Liver (tissue), 9 donors: Measurements from ENCODE around the gene ASB8. TPM values are rescaled to one million over a fixed set of nuclear protein-coding genes. Genes with fewer than 3 reads are reported as not detected.

Source experiments
- DNase-seq: peaks from one replicate; pipeline ENCODE4 v3.0.0-alpha.2; 2017; ENCODE audit warnings: low spot score
- H3K27ac ChIP-seq, 2 donors: one replicate each; pipeline ENCODE4 v1.7.0; 2013; ENCODE audit warnings: inconsistent platforms in 2 of 2, low read length in 2 of 2, control low read depth in 1 of 2, low read depth in 1 of 2, mild to moderate bottlenecking in 1 of 2
- H3K27me3 ChIP-seq, 4 donors: one replicate each; pipeline versions ENCODE4 v1.6.1 to v1.7.0; 2013; ENCODE audit warnings: low read length in 3 of 4, inconsistent platforms in 1 of 4, mild to moderate bottlenecking in 1 of 4, moderate library complexity in 1 of 4; ENCODE audit not compliant: control insufficient read depth in 4 of 4, insufficient read depth in 4 of 4
- H3K36me3 ChIP-seq, 4 donors: one replicate each; pipeline versions ENCODE4 v1.6.1 to v1.7.0; 2013; ENCODE audit warnings: low read length in 3 of 4, mild to moderate bottlenecking in 3 of 4, low read depth in 1 of 4, moderate library complexity in 1 of 4; ENCODE audit not compliant: control insufficient read depth in 4 of 4, insufficient read depth in 3 of 4
- H3K4me1 ChIP-seq, 4 donors: one replicate each; pipeline versions ENCODE4 v1.6.1 to v1.7.0; 2013; ENCODE audit warnings: low read length in 3 of 4, mild to moderate bottlenecking in 3 of 4, moderate library complexity in 1 of 4; ENCODE audit not compliant: control insufficient read depth in 4 of 4, insufficient read depth in 4 of 4
- H3K4me3 ChIP-seq, 3 donors: one replicate each; pipeline versions ENCODE4 v1.6.1 to v1.7.0; 2013; ENCODE audit warnings: low read length in 3 of 3, control low read depth in 1 of 3, low read depth in 1 of 3, mild to moderate bottlenecking in 1 of 3
- H3K9ac ChIP-seq, 2 donors: one replicate each; pipeline ENCODE4 v1.7.0; 2013; ENCODE audit warnings: low read length in 2 of 2, mild to moderate bottlenecking in 2 of 2, moderate library complexity in 2 of 2, control low read depth in 1 of 2, low read depth in 1 of 2
- H3K9me3 ChIP-seq, 4 donors: one replicate each; pipeline versions ENCODE4 v1.6.1 to v1.7.0; 2013; ENCODE audit warnings: low read length in 3 of 4; ENCODE audit not compliant: control insufficient read depth in 4 of 4
- EGR1 ChIP-seq, 2 donors: IDR thresholded peaks; 2 replicates each; pipeline ENCODE4 v1.6.1; 2016 to 2018; ENCODE audit warnings: antibody characterized with exemption in 2 of 2, low read depth in 2 of 2
- FOXA1 ChIP-seq: IDR thresholded peaks from 2 replicates; pipeline ENCODE4 v1.6.1; 2016; ENCODE audit warnings: antibody characterized with exemption
- FOXA2 ChIP-seq: IDR thresholded peaks from 2 replicates; pipeline ENCODE4 v1.6.1; 2016; ENCODE audit warnings: antibody characterized with exemption
- GABPA ChIP-seq, 2 donors: IDR thresholded peaks in 1 of 2; conservative IDR thresholded peaks in 1 of 2; 2 replicates each; pipeline ENCODE4 v1.6.1; 2016; ENCODE audit warnings: antibody characterized with exemption in 2 of 2, mild to moderate bottlenecking in 1 of 2, moderate library complexity in 1 of 2
- HNF4A ChIP-seq, 2 donors: conservative IDR thresholded peaks; 2 replicates each; pipeline ENCODE4 v1.6.1; 2016; ENCODE audit warnings: antibody characterized with exemption in 2 of 2, mild to moderate bottlenecking in 2 of 2
- HNF4G ChIP-seq: IDR thresholded peaks from 2 replicates; pipeline ENCODE4 v1.6.1; 2016; ENCODE audit warnings: antibody characterized with exemption
- JUND ChIP-seq, 2 donors: IDR thresholded peaks; 2 replicates each; pipeline ENCODE4 v1.6.1; 2016; ENCODE audit warnings: antibody characterized with exemption in 2 of 2
- NR2F2 ChIP-seq: IDR thresholded peaks from 2 replicates; pipeline ENCODE4 v1.6.1; 2016; ENCODE audit warnings: antibody characterized with exemption
- RAD21 ChIP-seq, 2 donors: IDR thresholded peaks; 2 replicates each; pipeline ENCODE4 v1.6.1; 2016; ENCODE audit warnings: antibody characterized with exemption in 2 of 2, mild to moderate bottlenecking in 2 of 2
- RXRA ChIP-seq, 2 donors: IDR thresholded peaks; 2 replicates each; pipeline ENCODE4 v1.6.1; 2017 to 2018; ENCODE audit warnings: antibody characterized with exemption in 2 of 2, mild to moderate bottlenecking in 1 of 2
- SP1 ChIP-seq: IDR thresholded peaks from 2 replicates; pipeline ENCODE4 v1.6.1; 2018; ENCODE audit warnings: antibody characterized with exemption, mild to moderate bottlenecking
- TAF1 ChIP-seq: conservative IDR thresholded peaks from 2 replicates; pipeline ENCODE4 v1.6.1; 2016; ENCODE audit warnings: antibody characterized with exemption, mild to moderate bottlenecking
- YY1 ChIP-seq: IDR thresholded peaks from 2 replicates; pipeline ENCODE4 v1.6.1; 2016; ENCODE audit warnings: antibody characterized with exemption, mild to moderate bottlenecking
- WGBS: extraction: QIAGEN DNeasy Blood & Tissue Kit; methylation state at CpG from one replicate; pipeline ENCODE4 v1.1.7; 2013; 5-methylcytosine and 5-hydroxymethylcytosine counted together
- polyA plus RNA-seq, 2 donors: library from polyadenylated mRNA; stranded (reverse) in 1 of 2; unstranded in 1 of 2; fragments of 200-250 nt in 1 of 2; fragments of >200 nt in 1 of 2; fragmentation: Nextera tagmentation in 1 of 2; extraction: Ambion mirVana in 1 of 2; gene quantifications; one replicate each; pipeline versions ENCODE4 v1.2.1 to v1.2.3, GENCODE V29; 2013 to 2015
- total RNA-seq, 2 donors: library from RNA; depleted of rRNA; stranded (reverse); fragments of >200 nt; gene quantifications; one replicate each; pipeline ENCODE4 v1.2.3, GENCODE V29; 2014
- TF ChIP-seq, protein P1 (sequence below): IDR thresholded peaks from 2 replicates; pipeline ENCODE4 v1.6.1; 2016; ENCODE audit warnings: antibody characterized with exemption
- TF ChIP-seq, protein P2 (sequence below): IDR thresholded peaks from 2 replicates; pipeline ENCODE4 v1.6.1; 2016; ENCODE audit warnings: antibody characterized with exemption
- TF ChIP-seq, protein P3 (sequence below): IDR thresholded peaks from 2 replicates; pipeline ENCODE4 v1.6.1; 2016; ENCODE audit warnings: antibody characterized with exemption
- TF ChIP-seq, protein P4 (sequence below): IDR thresholded peaks from 2 replicates; pipeline ENCODE4 v1.6.1; 2016; ENCODE audit warnings: antibody characterized with exemption, mild to moderate bottlenecking
- TF ChIP-seq, protein P5 (sequence below): fragments of 150-350 bp; IDR thresholded peaks from 2 replicates; pipeline ENCODE4 v1.5.1; 2017; ENCODE audit warnings: improper control_type of control experiment, low read depth, low read length; ENCODE audit not compliant: missing input control
- donor health status: healthy.
- donor health status: healthy.
- donor health status: healthy.
- donor health status: healthy.
- donor health status: healthy.

The ASB8 gene
- total and polyA plus RNA-seq, 4 donors: 17.0 to 23.5 (median 18.2) TPM

DNA sequence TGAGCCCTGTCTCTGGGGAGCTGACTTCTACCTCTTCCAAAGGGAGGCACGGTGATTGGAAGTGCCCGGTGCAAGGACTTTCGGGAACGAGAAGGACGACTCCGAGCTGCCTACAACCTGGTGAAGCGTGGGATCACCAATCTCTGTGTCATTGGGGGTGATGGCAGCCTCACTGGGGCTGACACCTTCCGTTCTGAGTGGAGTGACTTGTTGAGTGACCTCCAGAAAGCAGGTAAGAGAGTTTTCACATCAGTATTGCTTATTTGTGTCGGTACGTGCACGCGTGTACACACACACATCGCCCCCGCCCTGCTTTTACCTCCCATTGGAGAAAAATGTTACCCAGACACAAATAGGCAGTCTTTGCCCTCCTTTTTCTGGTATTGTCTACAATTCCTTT, 24.5 kb downstream of the ASB8 start:
- Histone ChIP-seq H3K4me1 (no peaks in the 10 kb centered on the region), H3K4me3 (no peak overlapping the region), H3K9ac (no peak overlapping the region), H3K27me3 (no peaks in the 10 kb centered on the region), H3K9me3 (no peaks in the 10 kb centered on the region), H3K27ac (no peak overlapping the region), H3K36me3 (peaks cover 0 to 22% (median 9%) of the 10 kb centered on the region in 4 donors)
- no peak for DNase-seq
- no peak for TF ChIP-seq HNF4A (conservative IDR thresholded peaks at IDR 0.05)
- 98% methylated on average over 14 of the region's 14 CpGs for WGBS

DNA sequence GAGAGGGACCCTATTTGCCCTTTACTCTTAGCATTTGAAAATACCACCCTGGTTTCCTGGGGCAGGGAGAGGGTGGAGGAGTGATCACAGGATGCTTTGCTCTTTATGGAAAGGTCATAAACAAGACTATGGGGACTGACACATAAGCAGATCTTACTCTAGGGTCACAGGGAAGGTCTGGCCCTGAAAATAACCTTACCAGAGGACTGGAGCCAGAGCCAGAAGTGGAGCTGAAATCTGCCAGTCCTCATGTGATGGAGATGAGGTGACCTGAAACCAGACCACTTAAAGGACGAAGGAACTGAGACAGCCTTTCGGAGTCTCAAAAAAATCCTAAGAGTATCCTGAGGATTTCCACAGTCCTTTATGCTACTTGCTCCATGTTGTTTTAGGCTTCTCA, 25.8 kb downstream of the ASB8 start:
- no peak overlapping the region for H3K9ac ChIP-seq
- H3K27ac ChIP-seq: no peak overlapping the region
- H3K36me3 ChIP-seq: peaks cover 0 to 22% (median 9%) of the 10 kb centered on the region in 4 donors
- TF ChIP-seq FOXA1 (no peak), EGR1 (IDR thresholded peaks at IDR 0.05; ENCODE audit: low read depth in 2 of 2) (no peak), RXRA (IDR thresholded peaks at IDR 0.05) (no peak), NR2F2 (no peak), HNF4G (no peak), RAD21 (IDR thresholded peaks at IDR 0.05) (no peak), HNF4A (conservative IDR thresholded peaks at IDR 0.05) (no peak), FOXA2 (no peak), GABPA (IDR thresholded peaks at IDR 0.05 in 1 of 2, conservative IDR thresholded peaks at IDR 0.05 in 1 of 2) (no peak), TAF1 (no peak), YY1 (no peak), SP1 (no peak), JUND (IDR thresholded peaks at IDR 0.05) (no peak)
- TF ChIP-seq, protein P1, sequence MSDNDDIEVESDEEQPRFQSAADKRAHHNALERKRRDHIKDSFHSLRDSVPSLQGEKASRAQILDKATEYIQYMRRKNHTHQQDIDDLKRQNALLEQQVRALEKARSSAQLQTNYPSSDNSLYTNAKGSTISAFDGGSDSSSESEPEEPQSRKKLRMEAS: no peak
- TF ChIP-seq, protein P2, sequence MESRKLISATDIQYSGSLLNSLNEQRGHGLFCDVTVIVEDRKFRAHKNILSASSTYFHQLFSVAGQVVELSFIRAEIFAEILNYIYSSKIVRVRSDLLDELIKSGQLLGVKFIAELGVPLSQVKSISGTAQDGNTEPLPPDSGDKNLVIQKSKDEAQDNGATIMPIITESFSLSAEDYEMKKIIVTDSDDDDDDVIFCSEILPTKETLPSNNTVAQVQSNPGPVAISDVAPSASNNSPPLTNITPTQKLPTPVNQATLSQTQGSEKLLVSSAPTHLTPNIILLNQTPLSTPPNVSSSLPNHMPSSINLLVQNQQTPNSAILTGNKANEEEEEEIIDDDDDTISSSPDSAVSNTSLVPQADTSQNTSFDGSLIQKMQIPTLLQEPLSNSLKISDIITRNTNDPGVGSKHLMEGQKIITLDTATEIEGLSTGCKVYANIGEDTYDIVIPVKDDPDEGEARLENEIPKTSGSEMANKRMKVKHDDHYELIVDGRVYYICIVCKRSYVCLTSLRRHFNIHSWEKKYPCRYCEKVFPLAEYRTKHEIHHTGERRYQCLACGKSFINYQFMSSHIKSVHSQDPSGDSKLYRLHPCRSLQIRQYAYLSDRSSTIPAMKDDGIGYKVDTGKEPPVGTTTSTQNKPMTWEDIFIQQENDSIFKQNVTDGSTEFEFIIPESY: no peak
- TF ChIP-seq, protein P3, sequence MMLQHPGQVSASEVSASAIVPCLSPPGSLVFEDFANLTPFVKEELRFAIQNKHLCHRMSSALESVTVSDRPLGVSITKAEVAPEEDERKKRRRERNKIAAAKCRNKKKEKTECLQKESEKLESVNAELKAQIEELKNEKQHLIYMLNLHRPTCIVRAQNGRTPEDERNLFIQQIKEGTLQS: no peak
- TF ChIP-seq, protein P4, sequence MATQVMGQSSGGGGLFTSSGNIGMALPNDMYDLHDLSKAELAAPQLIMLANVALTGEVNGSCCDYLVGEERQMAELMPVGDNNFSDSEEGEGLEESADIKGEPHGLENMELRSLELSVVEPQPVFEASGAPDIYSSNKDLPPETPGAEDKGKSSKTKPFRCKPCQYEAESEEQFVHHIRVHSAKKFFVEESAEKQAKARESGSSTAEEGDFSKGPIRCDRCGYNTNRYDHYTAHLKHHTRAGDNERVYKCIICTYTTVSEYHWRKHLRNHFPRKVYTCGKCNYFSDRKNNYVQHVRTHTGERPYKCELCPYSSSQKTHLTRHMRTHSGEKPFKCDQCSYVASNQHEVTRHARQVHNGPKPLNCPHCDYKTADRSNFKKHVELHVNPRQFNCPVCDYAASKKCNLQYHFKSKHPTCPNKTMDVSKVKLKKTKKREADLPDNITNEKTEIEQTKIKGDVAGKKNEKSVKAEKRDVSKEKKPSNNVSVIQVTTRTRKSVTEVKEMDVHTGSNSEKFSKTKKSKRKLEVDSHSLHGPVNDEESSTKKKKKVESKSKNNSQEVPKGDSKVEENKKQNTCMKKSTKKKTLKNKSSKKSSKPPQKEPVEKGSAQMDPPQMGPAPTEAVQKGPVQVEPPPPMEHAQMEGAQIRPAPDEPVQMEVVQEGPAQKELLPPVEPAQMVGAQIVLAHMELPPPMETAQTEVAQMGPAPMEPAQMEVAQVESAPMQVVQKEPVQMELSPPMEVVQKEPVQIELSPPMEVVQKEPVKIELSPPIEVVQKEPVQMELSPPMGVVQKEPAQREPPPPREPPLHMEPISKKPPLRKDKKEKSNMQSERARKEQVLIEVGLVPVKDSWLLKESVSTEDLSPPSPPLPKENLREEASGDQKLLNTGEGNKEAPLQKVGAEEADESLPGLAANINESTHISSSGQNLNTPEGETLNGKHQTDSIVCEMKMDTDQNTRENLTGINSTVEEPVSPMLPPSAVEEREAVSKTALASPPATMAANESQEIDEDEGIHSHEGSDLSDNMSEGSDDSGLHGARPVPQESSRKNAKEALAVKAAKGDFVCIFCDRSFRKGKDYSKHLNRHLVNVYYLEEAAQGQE: no peak
- TF ChIP-seq, protein P5, sequence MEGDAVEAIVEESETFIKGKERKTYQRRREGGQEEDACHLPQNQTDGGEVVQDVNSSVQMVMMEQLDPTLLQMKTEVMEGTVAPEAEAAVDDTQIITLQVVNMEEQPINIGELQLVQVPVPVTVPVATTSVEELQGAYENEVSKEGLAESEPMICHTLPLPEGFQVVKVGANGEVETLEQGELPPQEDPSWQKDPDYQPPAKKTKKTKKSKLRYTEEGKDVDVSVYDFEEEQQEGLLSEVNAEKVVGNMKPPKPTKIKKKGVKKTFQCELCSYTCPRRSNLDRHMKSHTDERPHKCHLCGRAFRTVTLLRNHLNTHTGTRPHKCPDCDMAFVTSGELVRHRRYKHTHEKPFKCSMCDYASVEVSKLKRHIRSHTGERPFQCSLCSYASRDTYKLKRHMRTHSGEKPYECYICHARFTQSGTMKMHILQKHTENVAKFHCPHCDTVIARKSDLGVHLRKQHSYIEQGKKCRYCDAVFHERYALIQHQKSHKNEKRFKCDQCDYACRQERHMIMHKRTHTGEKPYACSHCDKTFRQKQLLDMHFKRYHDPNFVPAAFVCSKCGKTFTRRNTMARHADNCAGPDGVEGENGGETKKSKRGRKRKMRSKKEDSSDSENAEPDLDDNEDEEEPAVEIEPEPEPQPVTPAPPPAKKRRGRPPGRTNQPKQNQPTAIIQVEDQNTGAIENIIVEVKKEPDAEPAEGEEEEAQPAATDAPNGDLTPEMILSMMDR: no peak
- no peak for DNase-seq
- WGBS: 98% methylated on average over 2 of the region's 2 CpGs
- H3K27me3 ChIP-seq: no peaks in the 10 kb centered on the region
- H3K4me3 ChIP-seq: no peak overlapping the region
- H3K4me1 ChIP-seq: no peaks in the 10 kb centered on the region
- H3K9me3 ChIP-seq: no peaks in the 10 kb centered on the region
